NCI-H146 (cell line): ENCODE measurements around the gene PDE6D.

Source experiments
- DNase-seq: peaks from one replicate; lab custom pipeline; 2025; lab: John Stamatoyannopoulos, UW

PDE6D gene

DNA sequence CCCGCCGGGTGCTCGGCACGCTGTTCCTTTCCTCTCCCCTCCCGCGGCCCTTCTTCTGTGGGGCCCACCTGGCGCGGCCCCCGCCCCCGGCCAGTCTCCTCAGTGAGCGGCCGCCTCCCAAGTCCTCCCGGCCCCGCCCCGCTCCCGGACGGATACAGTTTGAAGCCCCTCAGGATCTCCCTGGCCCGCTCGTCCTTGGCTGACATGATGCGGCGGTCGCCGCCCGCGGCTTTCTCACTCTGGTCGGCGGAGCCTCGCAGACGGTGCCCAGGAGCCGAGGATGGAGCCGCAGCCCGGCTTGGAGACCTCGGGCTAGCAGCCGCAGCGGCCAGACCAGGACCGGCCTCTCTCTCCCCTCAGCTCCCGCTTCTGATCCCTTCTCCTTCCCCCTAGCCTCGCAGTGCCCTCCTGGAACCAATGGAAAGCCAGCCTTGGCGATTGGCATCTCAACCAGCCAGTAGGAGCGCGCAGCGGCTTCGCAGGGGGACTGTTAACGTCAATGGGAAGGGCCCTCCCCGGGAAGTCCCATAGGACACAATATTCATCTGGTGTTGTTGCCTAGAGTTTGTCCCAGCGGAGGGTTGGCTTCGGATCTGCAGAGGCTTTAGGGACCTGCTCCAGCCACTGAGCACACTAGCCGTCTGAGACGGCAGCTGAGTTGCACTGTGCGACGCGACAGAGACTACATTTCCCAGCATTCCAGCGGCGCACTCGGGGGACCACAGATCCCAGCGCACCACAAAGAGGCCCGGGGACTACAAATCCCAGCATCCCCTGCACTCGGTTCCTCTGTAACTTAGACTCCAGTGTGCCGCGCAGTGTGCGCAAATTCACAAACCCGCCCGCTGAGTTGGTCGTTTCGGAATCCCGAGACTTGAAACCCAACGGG lies at the start of gene PDE6D:
Gene PDE6D (minus strand): TSS at position 374 of the 889 bp plus-strand sequence. CDS start 168 bp downstream, at position 206.
- DNase-seq = peak; percentile 93

DNA sequence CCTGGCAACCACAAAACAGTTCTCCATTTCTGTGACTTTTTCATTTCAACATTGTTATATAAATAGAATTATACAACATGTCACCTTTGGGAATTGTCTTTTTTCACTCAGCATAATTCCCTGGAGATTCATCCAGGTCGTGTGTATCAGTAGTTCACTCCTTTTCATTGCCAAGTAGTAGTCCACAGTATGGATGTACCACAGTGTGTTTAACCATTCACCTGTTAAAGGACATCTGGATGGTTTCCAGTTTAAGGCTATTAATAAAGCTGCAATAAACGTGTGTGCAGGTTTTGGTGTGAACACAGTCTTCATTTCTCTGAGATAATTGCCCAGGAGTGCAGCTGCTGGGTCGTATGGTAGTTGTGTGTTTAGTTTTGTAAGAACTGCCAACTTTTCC lies 40.8 kb upstream of the PDE6D start:
- DNase-seq = no peak

DNA sequence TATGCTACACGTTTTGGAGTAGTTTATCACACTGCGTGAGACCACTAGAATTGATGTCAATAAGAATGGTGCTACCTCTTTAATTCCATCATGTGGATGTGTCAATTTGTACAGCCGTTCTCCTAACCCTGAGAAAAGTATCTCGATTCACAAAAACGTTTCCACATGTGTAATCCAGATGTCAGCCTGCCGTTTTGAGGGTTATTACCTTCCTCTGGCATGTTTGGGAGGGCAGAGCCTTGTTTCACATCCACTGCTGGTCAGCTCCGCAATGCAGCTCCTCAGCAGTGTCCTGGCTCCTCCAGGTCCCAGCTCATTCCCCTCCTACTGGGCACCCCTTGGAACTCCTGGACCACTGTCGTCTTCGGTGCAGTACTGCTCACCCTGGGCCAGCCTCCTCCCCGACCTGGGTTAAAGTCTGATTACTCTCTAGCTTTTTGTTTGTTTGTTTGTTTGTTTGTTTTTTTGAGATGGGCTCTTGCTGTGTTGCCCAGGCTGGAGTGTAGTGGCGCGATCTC lies 39.8 kb upstream of the PDE6D start:
- DNase-seq = no peak

DNA sequence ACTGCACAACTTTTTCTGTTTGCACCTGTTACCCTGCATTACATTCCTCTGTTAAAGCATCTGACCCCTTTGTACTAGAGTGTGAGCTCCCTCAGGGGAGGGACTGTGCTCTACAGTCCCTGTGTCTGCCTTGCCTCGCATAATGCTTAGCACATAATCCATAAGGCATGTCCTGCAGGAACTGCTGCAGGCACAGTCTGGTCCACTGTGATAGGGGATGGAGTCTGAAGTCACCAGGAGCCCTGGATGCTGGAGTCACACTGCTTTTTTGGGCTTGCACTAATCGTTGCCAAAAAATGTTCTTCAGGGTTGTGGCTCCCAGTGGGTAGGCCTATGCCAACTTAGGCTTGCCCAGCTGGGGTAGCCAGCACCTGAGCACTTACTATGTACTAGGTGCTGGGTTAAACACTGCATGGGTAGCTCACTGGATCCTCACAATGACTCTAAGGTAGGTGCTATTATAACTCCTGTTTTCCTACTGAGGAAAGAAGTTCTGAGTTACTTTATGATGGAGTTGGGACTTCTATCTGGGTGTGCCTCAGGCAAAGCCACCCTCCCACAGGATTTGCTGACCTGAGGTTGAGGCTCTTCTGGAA lies 38.5 kb upstream of the PDE6D start:
- no peak for DNase-seq

DNA sequence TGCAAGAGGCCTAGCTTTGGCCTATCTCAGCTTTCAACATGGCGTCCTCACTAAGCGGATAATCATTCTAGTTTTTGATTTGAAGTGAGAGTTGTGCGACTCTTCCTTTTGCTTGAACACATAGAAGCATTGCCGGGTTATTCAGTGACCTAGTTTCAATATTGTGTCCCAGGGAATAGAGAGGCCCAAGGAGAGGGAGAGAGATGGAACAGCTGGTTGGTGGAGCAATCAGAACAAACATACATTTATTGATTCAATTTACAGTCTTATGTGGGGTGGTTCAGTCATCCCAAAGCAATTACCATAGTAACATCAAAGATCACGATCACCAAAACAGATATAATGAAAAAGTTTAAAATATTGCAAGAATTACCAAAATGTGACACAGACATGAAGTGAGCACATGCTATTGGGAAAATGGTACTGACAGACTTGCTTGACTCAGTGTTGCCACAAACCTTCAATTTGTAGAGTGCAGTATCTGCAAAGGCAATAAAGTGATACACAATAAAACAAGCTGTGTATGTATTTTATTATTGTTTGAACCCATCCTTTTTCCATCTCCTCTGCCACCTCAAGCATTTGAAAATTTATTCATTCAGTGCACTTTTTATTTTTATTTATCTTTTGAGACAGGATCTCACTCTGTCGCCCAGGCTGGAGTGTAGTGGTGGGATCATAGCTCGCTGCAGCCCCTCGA lies 35.4 kb upstream of the PDE6D start:
- no peak for DNase-seq

DNA sequence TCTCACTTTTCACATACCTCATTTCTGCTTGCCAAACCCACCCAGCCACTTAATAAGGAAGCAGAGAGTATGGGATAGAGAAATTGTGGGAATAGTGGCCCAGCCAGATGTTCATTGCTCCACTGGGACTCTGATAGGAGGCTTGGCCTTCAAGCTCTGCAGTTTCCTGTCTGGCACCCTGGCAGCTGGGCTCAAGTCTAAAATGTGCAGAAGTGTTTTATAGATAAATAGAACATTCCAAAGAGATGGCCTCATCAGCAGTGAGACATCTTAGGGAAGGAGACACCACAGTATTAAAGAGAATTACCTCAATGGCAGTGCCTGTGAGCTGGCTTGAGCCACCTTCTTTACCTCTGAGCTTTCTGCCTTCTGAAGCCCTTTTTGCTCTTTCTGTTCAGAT lies 29.8 kb upstream of the PDE6D start:
- no peak for DNase-seq

DNA sequence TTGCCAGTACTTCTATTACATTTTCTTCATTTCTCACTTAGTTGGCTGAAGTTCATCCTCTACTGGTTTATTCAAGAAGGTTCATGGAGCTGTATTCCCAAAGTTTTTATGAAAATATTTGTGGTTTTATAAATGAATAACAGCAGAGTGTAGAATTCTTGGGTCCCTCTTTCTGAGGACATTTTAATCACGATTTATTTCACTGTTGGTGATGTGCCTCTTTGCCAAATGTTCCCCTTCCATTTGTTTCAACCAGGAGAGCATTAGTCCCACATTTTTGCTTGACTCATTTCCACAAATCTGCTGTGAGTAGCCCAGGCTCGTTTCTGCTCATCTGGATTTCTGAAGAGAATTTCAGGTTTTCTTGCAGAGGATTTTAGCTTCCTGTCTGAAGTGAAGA lies 25.9 kb upstream of the PDE6D start:
- DNase-seq = no peak

DNA sequence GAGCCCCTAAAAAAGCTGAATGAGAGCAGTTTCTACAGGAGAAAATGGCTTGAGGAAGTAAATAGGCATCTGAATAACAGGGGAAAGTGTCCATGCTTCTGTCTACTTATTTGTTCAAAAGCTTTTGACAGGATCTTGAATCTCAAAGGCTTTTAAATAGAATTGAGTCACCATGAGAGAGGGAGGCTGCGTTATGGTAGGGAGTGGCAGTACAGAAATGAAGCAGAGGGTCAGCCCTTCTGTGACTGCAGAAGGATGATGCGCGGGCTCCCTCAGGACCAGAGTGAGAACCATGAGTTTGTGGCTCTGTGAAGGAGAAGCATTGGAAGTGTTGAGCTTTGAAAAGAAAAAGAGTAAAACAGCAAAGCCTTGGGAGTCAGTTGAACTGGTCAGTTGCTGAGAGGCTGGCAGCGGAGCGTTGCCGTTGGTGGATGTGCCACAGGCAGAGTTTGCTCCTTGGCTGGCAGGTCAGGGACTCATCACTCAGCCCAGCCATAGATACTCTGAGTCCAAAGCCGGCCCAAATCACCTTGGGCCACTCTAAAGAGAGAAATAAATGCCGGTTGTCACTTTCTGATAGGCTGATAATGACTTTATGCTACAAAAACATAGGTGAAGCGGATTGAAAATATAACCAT lies 22.5 kb upstream of the PDE6D start:
- no peak for DNase-seq

DNA sequence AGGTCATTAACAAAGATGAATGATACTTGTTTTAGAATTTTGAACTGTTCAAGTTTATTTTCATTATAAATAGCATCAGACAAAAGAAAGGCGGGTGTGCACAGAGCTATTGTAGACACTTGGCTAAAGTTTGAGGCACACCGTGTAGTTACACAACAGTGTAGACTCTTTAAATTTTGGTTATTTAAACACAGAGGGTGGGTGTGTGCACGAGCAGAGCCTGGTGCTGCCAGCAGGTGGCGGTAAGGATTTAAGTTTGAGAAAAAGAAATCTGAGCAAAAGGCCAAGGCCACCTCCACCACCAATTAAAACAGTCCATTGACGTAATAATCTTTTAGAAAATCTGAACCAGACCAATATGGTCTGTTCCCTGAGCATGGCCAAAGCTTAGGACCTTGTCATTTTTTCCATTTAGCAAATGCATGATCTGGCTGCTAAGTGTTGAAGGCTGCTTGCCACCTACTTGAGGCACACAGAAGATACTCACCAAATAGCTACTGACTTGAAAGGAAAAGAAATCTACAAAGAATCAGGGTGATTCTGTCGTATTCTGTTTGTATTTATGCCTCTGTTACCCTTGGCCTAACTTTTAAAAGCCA lies 19.5 kb upstream of the PDE6D start:
- peak; percentile 8 for DNase-seq

DNA sequence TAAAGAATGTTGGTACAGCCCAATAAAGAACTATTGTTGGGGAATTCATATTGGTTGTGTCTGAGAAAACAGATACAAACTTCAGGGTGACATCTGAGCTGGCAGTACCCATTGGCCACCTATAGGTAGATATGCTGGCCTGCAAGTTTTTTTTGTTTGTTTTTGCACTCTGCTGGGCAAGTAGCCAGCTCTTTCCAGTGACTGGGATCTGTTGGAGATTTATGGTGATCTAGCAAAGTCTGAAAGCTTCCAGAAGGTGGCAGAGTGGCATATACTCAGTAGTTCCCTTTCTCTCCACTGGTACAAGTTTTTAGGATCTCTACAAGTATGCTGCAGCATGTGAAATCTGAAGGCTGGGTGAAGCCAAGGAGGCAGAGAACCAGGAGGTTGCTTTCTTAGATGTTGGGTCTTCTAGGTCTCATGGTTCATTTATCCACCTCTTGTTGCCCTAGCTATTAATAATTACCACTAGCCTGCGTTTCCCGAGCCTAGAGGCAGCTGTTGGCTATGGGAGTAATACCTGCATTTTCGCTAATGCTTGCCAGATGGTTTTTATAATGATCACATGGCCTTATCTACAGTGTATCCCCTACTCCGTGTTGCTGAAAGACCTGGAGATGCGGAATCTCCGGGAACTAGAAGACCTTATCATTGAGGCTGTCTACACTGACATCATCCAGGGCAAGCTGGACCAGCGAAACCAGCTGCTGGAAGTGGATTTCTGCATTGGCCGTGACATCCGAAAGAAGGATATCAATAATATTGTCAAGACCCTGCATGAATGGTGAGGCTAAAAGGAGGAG lies 14.6 kb upstream of the PDE6D start:
- peak; percentile 2 for DNase-seq

DNA sequence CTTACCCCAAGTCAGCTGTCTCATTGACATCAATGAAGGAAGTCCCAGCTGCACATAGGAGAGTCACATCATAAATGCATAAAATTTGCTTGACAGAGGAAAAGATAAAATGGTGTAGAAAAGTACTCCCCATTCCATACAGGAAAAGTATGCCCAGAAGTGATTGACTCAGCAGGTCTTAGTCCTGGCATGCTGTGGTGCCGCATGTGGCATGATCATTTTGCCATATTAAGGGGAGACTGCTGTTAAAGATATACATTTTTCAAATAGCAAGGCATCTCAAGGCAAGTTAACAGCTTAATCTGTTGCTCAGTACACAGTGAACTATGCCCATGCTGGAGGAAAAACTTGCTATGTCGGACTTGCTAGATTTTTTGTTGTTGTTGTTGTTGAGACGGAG lies 13.3 kb upstream of the PDE6D start:
- no peak for DNase-seq

DNA sequence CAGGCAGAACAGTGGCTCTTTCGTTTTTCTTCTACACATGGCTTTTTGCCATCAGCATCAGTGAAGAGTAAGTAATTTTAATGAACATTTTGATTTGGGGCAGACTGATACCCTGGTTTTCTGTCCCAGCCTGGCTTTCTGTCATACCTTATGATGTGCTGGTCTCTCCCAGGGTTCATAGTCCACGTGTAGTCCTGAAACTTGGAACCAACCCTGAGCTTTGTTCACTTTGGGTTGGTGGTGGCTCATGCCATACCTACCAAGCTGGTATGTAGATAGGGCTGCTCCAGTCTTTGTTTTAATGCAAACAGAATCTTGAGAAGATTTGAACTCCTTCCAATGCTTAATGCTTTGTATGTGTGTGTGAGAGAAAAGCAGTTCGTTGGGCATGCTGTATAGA lies 10.0 kb upstream of the PDE6D start:
- DNase-seq = no peak

DNA sequence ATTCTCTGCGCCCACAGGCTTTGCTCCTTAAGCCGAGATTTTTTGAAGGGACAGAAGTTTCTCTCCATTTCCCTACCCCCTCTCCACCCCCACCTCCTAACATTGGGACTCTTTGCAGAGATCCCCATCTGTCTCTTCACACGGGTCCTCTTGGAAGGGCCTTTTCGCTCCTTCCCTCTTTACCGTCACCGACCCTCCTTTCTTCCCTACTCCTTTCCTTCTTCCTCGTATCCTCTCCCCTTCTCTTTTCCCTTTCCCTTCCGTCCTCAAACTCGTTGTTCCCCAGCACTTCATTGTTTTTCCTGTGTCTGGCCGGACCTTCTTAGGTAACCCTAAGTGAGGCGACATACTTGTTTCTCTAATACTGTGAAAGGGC lies 5.8 kb upstream of the PDE6D start:
- DNase-seq = no peak

DNA sequence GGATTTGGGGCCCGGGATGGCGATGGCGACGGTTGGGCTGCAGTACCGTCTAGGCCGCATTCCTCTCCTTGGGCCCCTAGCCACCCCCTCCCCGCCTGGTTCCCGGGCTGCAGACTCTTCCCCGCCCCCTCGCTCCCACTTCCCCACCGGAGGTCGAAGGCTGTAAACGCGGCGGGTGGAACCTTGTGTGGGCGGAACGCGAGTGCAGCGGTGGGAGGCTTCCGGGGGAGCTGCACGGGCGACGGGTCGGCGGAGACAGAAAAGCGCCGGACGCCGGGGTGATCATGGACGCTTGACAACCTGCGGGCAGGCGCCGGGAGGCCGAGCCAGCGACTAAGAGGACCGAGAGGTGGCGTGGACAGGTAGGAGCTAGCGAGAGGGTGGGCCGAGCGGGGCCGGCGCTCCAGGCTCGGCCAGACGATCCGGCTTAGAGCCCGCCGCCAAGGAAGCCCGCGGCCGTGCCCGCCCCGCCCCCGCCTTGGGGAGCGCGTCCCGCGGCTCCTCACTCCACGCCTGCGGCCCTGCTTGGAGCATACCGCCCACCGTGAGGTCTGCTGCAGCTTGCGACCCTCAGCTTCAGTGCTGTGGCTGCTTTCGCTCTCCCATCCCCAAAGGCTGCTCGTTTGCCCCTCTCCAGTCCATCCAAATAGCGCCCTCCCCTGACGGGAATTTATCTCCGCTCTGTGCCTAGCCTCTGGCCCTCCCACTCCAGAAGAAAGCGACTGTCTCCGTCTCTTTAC lies 5.3 kb upstream of the PDE6D start, which contains the start of gene COPS7B:
Gene COPS7B (plus strand): TSS at position 269 of the 740 bp plus-strand sequence. CDS start 2,126 bp downstream, outside the sequence.
- peak; percentile 76 for DNase-seq

DNA sequence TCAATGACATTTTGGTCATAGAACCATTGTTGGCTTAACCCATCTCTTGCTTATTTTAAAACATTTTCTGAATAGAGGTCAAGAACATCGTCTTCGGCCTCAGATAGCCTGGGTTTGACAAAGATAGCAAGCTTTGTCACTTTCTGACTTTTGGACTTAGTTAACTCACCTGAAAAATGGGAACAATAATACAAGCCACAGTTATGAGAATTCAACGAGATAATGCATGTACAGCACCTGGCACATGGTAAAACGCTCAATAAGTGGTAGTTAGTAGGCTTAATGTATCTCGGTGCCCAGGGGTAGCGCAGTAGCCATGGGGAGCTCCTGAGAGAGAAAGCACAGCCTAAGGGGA lies 4.7 kb upstream of the PDE6D start:
- no peak for DNase-seq

DNA sequence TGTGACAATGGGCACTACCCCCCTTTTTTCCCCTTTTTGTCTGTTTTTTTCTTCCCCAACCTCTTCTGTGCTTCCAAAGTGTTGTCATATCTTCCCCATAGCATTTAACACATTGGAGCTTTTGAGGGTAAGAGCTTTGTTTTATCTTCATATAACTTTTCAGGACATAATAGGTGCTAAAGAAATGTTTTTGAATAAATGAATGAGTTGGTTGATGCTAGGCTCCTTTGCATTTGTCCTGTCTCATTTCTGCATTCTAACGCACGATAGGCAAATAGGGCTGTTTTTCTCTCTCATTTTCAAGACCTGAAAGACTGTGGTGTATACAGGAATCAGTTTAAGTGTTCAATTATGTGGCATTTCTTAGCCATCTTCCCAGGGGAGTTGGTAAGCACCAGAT lies 4.3 kb upstream of the PDE6D start:
- DNase-seq = no peak

DNA sequence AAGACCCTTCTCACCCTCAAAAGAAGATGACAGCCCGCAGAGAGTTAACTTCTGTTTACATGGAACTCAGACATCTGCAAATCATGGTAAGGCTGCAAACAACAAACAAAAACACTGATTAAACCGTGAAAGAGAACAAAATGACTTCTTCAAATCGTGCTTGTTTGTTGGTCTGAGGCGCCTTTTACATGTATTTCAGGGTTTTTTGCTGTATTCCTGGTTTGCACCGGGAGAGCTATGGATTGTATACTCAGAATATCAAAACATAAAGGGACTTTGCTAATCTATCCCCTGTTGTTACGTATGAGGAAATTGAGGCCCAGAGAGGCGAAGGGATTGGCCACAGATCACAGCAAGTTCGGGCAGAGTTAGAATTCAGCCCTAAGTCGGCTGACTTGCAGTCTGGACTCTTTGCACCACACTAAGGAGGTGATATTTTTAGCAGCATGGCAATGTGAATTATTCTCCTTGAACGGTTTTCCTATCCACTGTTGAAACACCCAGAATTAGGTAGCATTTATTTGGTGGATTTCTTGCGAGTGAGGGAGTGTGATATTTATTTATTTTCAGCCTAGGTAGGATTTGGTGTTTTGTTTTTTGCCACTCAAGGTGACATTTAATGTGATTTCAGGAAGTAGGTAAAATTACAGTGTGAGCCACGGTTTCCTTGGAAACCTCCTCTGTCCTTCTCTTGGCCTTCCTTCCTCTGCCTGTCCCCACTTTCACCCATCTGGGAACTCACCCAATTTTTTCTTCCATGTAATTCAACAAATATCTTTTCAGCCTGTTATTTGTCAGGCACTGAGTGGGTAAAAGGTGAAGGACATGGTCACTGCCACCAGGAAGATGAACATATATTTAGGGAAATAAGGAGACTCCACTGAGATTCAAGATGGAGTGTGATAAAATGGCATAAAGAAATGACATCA lies 980 bp upstream of the PDE6D start:
- no peak for DNase-seq

DNA sequence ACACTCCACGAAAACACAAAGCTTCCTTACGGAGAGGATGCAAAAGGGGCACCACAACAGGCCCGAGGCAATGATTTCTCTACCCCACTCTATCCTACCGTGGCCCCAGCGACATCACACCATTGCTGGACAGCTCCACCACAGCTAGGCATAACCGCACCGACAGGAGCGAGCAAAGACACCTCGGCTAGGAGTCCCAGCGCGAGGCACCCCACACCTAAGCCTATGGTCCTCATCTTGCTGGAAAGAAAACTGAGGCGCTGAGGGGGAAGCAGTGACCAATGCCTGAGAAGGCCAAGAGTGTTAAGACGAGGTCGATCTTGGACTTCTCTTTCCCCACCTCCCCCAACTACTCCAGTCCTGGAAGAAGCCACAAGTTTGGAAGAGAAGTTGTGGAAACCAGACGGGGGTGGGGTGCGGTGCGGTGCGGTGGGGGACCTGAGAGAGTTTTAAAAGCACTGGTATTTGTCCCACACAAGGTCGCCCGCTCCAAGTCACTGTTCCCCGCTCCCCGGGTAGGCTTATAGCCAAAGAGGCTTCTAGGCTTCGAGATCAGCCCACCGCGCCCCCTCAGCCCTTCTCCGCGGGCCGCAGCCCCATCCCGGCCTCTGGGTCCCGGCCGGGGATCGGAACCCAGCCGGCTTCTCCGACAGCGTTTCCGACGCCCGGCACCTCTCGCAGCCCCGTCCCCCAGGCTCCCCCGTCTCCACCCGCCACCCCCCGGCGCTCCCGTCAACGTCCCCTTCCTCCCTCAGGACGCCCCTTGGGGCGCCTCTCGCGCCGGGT lies 766 bp downstream of the PDE6D start:
- DNase-seq = no peak
